HL-60 (cell line): Measurements from ENCODE around the gene DND1.

Experiments
- DNase-seq, 2 experiments: peaks; one replicate each; pipeline ENCODE4 v3.0.0-alpha.2; 2010 to 2020; ENCODE audit warnings: low read depth in 1 of 2, low spot score in 1 of 2
- H3K27ac ChIP-seq: fragments of 250-450 bp; sonication (Bioruptor Pico); replicated peaks from 2 replicates; pipeline ENCODE4 v1.5.1; 2020; ENCODE audit warnings: mild to moderate bottlenecking, moderate library complexity
- H3K27me3 ChIP-seq: fragments of 250-450 bp; sonication (Bioruptor Pico); 2 replicates; pipeline ENCODE4 v1.5.1; 2021; ENCODE audit warnings: mild to moderate bottlenecking, moderate library complexity; ENCODE audit not compliant: insufficient read depth, poor library complexity, severe bottlenecking
- H3K4me3 ChIP-seq: replicated peaks from 2 replicates; pipeline ENCODE4 v1.5.1; 2011; ENCODE audit warnings: mild to moderate bottlenecking, control low read depth, low read length; ENCODE audit not compliant: insufficient read depth
- GABPA ChIP-seq: IDR thresholded peaks from 2 replicates; pipeline ENCODE4 v1.6.1; 2012; ENCODE audit warnings: low read depth
- POLR2AphosphoS5 ChIP-seq: IDR thresholded peaks from 2 replicates; pipeline ENCODE4 v1.6.1; 2012; ENCODE audit warnings: low read depth
- SPI1 ChIP-seq: IDR thresholded peaks from 2 replicates; pipeline ENCODE4 v1.6.1; 2012; ENCODE audit warnings: low read depth, mild to moderate bottlenecking, borderline replicate concordance
- TF ChIP-seq, protein P1 (sequence below): IDR thresholded peaks from one replicate; pipeline ENCODE4 v1.5.1; 2011; ENCODE audit warnings: low read length, control low read depth, inconsistent platforms; ENCODE audit not compliant: insufficient read depth
- TF ChIP-seq, protein P2 (sequence below): IDR thresholded peaks from 2 replicates; pipeline ENCODE4 v1.6.1; 2012; ENCODE audit warnings: low read depth; ENCODE audit not compliant: insufficient replicate concordance

Gene DND1

DNA sequence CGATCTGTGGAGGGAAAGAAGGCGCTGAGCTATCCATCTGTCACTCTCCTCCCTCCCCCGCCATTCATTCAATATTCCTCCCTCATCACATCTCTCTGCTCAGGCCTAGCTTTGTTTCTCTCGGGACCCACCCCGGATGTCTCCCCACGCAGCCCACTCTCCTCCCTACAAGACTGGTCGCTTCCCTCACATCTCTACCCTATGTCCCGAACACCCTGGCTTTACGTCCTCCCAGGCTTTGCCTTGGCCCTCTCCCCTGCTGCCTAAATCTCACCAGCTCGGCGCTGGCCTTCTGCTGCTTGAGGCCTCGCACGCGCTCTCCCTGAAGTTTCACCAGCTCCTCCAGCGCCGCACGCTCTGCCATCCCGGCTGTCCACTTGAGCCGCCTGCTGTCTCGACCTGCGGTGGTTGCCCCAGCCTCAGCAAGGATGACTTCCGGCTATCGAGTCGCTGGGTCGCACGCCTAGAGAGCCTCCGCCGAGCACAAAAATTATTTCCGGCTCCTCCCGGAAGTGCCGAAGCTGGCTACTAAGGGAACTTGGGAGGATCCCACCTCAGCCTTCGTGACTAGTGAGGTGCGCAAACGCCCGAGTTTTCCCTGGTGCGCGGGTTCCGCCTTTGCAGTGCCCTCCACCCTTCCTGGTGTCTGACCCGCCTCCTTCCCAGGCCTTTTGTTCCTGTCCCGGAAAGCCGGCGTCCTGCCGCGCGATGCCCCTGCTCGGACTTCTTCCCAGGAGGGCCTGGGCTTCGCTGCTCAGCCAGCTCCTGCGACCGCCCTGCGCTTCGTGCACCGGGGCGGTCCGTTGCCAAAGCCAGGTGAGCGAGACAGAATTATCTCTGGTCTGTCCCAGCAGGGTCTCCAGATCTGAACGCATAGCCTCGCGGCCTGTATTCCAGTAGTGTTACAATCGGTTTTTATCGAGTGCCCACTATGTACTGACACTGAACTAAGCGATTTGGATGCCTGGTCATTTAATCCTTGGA, 17.9 kb upstream of the DND1 start, which contains the start of the genes HARS1 and HARS2:
TSS of gene HARS1 (minus strand) at position 430 of the 984 bp plus-strand sequence. CDS start at position 364, 66 bp downstream.
TSS of gene HARS2 (plus strand) at position 515 of the 984 bp plus-strand sequence. CDS start at position 709, 194 bp downstream.
- DNase-seq: peak; percentile 96 to 97
- H3K4me3 ChIP-seq: peak within 1 kb of the TSS; percentile 97
- no peaks in the 10 kb centered on the region for H3K27me3 ChIP-seq
- peak within 1 kb of the TSS; percentile 64 for H3K27ac ChIP-seq
- TF ChIP-seq POLR2AphosphoS5 (peak; percentile 82), GABPA (peak; percentile 95), SPI1 (peak; percentile 46; the same call in 1 of the 2 replicates)
- TF ChIP-seq, protein P1, sequence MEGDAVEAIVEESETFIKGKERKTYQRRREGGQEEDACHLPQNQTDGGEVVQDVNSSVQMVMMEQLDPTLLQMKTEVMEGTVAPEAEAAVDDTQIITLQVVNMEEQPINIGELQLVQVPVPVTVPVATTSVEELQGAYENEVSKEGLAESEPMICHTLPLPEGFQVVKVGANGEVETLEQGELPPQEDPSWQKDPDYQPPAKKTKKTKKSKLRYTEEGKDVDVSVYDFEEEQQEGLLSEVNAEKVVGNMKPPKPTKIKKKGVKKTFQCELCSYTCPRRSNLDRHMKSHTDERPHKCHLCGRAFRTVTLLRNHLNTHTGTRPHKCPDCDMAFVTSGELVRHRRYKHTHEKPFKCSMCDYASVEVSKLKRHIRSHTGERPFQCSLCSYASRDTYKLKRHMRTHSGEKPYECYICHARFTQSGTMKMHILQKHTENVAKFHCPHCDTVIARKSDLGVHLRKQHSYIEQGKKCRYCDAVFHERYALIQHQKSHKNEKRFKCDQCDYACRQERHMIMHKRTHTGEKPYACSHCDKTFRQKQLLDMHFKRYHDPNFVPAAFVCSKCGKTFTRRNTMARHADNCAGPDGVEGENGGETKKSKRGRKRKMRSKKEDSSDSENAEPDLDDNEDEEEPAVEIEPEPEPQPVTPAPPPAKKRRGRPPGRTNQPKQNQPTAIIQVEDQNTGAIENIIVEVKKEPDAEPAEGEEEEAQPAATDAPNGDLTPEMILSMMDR: no peak
- TF ChIP-seq, protein P2, sequence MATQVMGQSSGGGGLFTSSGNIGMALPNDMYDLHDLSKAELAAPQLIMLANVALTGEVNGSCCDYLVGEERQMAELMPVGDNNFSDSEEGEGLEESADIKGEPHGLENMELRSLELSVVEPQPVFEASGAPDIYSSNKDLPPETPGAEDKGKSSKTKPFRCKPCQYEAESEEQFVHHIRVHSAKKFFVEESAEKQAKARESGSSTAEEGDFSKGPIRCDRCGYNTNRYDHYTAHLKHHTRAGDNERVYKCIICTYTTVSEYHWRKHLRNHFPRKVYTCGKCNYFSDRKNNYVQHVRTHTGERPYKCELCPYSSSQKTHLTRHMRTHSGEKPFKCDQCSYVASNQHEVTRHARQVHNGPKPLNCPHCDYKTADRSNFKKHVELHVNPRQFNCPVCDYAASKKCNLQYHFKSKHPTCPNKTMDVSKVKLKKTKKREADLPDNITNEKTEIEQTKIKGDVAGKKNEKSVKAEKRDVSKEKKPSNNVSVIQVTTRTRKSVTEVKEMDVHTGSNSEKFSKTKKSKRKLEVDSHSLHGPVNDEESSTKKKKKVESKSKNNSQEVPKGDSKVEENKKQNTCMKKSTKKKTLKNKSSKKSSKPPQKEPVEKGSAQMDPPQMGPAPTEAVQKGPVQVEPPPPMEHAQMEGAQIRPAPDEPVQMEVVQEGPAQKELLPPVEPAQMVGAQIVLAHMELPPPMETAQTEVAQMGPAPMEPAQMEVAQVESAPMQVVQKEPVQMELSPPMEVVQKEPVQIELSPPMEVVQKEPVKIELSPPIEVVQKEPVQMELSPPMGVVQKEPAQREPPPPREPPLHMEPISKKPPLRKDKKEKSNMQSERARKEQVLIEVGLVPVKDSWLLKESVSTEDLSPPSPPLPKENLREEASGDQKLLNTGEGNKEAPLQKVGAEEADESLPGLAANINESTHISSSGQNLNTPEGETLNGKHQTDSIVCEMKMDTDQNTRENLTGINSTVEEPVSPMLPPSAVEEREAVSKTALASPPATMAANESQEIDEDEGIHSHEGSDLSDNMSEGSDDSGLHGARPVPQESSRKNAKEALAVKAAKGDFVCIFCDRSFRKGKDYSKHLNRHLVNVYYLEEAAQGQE: peak; percentile 17

DNA sequence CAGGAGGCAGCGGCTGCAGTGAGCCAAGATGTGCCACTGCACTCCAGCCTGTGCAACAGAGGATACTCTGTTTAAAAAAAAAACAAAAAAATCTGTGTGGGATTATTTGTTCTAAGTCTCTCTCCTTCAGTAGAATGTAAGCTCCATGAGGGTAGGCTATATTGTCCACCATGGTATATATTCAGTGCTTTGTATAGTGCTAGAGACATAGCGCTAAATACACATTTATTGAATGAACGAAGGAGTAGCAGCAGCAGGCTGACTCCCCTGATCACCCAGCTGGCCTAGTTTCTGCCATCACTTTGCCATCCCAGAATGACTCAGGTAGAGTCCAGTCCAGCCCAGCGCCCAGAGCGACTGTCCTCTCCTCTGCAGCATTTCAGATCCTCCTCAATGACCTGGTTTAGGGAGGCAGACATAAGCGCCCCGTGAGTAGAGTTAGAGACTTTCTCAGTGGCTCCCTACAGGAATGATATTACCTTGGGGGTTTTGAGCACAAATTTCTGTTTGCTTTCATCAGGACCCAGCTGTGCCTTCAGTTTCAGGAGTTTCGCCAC, 17.1 kb upstream of the DND1 start:
- H3K27me3 ChIP-seq: no peaks in the 10 kb centered on the region
- peak overlapping the region; percentile 64 for H3K27ac ChIP-seq
- peak overlapping the region; percentile 97 for H3K4me3 ChIP-seq
- TF ChIP-seq SPI1 (no peak), GABPA (no peak), POLR2AphosphoS5 (no peak)
- TF ChIP-seq, protein P1: no peak
- TF ChIP-seq, protein P2: no peak
- DNase-seq: no peak

DNA sequence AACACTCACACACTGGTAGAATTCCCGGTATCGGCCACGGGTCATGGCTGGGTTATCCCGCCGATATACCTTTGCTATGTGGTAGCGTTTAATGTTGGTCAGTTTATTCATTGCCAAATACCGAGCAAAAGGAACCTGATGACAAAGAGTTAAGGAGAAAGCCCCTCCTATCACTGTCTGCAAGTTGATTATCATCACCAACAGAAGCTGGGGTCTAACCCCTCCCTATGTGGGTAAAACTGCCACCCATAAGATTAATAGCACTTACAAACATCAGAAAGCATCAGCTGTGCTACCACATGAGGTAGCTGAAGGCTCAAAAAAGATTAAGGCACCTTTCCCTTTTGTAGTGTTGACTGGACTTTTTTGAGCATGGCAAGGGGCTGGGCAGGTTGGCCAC, 5.6 kb upstream of the DND1 start:
- H3K4me3 ChIP-seq: no peak overlapping the region
- H3K27me3 ChIP-seq: no peaks in the 10 kb centered on the region
- H3K27ac ChIP-seq: no peak overlapping the region
- TF ChIP-seq, protein P2: no peak
- TF ChIP-seq POLR2AphosphoS5 (no peak), GABPA (no peak), SPI1 (no peak)
- TF ChIP-seq, protein P1: no peak
- DNase-seq: no peak
